Measurements from ENCODE around the gene CDH4. TPM values are rescaled to one million over a fixed set of nuclear protein-coding genes. Genes with fewer than 3 reads are reported as not detected.

CDH4 gene
- total RNA-seq, 2 experiments from 2014 or later: 0.10 to 0.15 TPM

DNA sequence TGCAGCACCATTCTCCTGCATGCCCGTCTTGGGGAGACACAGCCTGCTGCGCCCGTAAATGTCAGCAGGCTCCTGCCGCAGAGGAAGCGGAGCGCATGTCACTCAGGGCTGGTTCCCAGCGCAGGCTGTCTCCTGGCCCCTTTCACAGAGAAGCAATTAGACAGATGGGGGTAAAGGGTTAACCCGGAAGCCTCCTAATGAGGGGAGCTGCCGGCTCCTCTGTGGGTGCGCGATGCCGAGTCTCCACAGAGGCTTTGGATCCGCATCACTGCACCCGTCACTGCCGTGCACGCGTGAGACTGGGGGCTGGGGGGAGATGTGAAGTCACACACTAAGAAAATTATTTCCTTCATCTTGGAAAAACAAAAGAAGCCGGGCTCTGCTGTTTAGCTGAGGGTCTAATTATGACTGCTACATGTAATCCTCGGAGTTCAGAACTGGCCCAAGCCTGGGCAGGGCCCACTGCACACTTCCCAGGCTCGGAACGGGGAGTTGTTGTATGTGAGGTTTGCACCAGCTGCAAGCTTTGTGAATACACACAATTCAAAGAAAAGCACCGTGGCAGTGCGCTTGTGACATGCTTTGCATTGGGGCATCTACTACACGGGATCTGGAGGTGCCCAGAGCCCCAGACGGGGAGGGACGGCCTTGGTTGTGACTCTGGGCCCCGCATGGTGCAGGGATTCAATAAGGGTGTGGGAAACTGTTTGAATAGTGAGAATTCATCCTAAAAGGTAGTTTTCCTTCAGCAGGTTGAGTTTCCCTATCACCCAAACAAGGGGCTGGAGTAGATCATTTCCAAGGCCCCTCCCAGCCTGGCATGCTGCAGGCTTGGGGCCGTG is 482.1 kb downstream of the CDH4 start:
- H3K36me3 Mint-ChIP-seq (ENCODE audit: low read depth): no peaks in the 10 kb centered on the region
- no peaks in the 10 kb centered on the region for H3K9me3 Mint-ChIP-seq
- intact Hi-C loops (cut with micrococcal nuclease): no loop called here
- no peak overlapping the region for H3K27ac Mint-ChIP-seq
- H3K4me3 Mint-ChIP-seq: no peak overlapping the region
- CTCF ChIA-PET: no interaction called here
- peaks cover 5% of the 10 kb centered on the region for H3K27me3 Mint-ChIP-seq (ENCODE audit: low read depth)
- DNase-seq: no peak
- no peaks in the 10 kb centered on the region for H3K4me1 Mint-ChIP-seq (ENCODE audit: low read depth)

DNA sequence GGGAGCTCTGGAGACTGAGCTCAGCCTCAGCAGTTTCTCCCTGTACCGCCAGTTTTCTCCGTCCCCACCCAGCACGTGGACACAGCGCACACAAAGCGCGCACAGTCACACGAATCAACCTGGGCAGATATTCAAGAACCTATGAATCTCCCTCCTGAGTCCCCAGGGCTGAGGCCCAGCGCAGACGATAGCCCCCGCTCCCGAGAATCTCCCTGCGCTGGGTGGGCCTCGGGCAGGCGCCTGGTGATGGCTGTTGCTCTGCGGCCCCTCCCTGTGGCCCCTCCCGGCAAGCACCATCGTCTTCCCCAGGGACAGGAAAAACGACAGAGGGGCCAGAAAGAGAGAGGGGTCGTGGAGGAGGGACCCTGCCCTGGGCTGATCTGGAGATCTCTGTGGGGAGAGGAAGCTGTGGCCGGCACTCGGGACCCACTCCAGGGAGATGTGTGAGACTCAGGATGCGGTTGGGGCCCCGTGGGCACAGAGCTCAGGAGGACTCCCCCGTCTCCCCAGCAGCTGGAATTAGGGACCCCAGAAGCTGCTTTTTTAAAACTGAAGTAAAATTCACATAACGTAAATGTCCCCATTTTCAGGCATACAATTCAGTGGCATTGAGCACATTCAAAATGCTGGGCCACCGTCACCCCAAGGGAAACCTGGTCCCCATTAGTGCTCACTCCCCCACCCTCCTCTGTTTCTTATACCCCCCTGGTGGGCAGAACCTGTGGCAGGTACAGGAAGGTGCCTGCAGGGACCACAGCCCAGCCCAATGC is 482.9 kb downstream of the CDH4 start:
- H3K27ac Mint-ChIP-seq: no peak overlapping the region
- no peaks in the 10 kb centered on the region for H3K4me1 Mint-ChIP-seq (ENCODE audit: low read depth)
- CTCF ChIA-PET: no interaction called here
- no peak overlapping the region for H3K4me3 Mint-ChIP-seq
- no peaks in the 10 kb centered on the region for H3K9me3 Mint-ChIP-seq
- intact Hi-C loops (cut with micrococcal nuclease): no loop called here
- peaks cover 5% of the 10 kb centered on the region for H3K27me3 Mint-ChIP-seq (ENCODE audit: low read depth)
- DNase-seq: no peak
- H3K36me3 Mint-ChIP-seq (ENCODE audit: low read depth): no peaks in the 10 kb centered on the region

DNA sequence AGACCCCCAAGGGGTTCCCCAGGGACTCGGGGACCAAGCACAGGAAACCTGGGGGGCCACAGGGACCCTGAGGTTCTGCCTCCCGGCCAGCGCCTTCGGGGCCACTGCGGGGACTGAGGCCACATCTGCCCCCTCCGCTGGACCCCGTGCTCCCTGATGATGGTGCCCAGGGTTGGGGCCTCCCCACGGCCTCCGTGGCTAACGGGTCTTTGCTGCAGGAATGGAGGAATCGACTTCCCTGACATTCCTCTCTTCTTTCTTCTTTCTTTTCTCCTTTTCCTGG is 483.4 kb downstream of the CDH4 start:
- no peak overlapping the region for H3K27ac Mint-ChIP-seq

DNA sequence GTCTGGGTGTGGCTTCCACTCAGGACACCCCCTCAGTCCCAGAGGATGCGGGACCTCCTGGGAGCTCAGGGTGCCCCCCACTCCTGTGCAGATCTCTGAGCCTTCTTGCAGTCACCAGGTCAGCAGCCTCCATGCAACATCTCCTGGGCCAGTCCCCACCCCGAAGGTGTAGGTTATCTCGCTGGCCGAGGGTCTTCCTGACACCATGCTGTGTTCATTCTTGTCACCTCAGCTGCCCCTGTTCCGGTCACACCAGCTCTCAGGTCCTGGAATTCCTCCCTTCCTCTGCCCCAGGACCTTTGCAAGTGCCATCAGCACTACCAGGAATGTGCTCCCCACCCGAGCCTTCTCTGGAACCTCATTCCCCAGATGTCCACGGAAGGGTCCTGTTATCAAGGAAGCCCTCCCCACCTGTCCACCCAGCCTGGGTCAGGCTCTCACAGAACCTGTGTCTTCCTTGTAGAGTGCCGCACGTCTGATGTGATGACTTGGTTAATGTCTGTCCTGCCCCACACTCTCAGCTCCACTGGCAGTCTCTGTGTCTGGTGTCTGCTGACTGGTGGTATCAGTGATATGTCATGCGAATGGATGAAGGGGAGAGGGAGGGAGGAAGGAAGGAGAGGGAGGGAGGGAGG is 484.1 kb downstream of the CDH4 start:
- Mint-ChIP-seq H3K9me3 (no peaks in the 10 kb centered on the region), H3K36me3 (ENCODE audit: low read depth) (no peaks in the 10 kb centered on the region), H3K4me1 (ENCODE audit: low read depth) (no peaks in the 10 kb centered on the region), H3K27me3 (ENCODE audit: low read depth) (peaks cover 5% of the 10 kb centered on the region), H3K4me3 (no peak overlapping the region), H3K27ac (no peak overlapping the region)
- no peak for DNase-seq
- CTCF ChIA-PET: no interaction called here
- intact Hi-C loops (cut with micrococcal nuclease): no loop called here

More for the DNA sequence above, 483.4 kb downstream of the CDH4 start:
- no peak overlapping the region for H3K4me3 Mint-ChIP-seq
- peaks cover 5% of the 10 kb centered on the region for H3K27me3 Mint-ChIP-seq (ENCODE audit: low read depth)
- no peaks in the 10 kb centered on the region for H3K9me3 Mint-ChIP-seq
- intact Hi-C loops (cut with micrococcal nuclease): no loop called here
- no peak for DNase-seq
- no peaks in the 10 kb centered on the region for H3K36me3 Mint-ChIP-seq (ENCODE audit: low read depth)
- CTCF ChIA-PET: no interaction called here
- H3K4me1 Mint-ChIP-seq (ENCODE audit: low read depth): no peaks in the 10 kb centered on the region

- Mint-ChIP-seq H3K9me3 (no peaks in the 10 kb centered on the region), H3K4me3 (no peak overlapping the region), H3K27ac (no peak overlapping the region), H3K4me1 (ENCODE audit: low read depth) (no peaks in the 10 kb centered on the region), H3K27me3 (ENCODE audit: low read depth) (peaks cover 5% of the 10 kb centered on the region), H3K36me3 (ENCODE audit: low read depth) (no peaks in the 10 kb centered on the region)
- CTCF ChIA-PET: no interaction called here
- no peak for DNase-seq
- intact Hi-C loops (cut with micrococcal nuclease): no loop called here
These were observed 484.8 kb downstream of the CDH4 start for GRCh38 chr20:61736751-61737310.

- Mint-ChIP-seq H3K9me3 (no peaks in the 10 kb centered on the region), H3K4me1 (ENCODE audit: low read depth) (no peaks in the 10 kb centered on the region), H3K27ac (no peak overlapping the region), H3K4me3 (no peak overlapping the region), H3K36me3 (ENCODE audit: low read depth) (no peaks in the 10 kb centered on the region), H3K27me3 (ENCODE audit: low read depth) (peaks cover 5% of the 10 kb centered on the region)
- DNase-seq: no peak
- intact Hi-C loops (cut with micrococcal nuclease): no loop called here
- CTCF ChIA-PET: no interaction called here
These were observed 485.3 kb downstream of the CDH4 start for GRCh38 chr20:61737346-61737745.

DNA sequence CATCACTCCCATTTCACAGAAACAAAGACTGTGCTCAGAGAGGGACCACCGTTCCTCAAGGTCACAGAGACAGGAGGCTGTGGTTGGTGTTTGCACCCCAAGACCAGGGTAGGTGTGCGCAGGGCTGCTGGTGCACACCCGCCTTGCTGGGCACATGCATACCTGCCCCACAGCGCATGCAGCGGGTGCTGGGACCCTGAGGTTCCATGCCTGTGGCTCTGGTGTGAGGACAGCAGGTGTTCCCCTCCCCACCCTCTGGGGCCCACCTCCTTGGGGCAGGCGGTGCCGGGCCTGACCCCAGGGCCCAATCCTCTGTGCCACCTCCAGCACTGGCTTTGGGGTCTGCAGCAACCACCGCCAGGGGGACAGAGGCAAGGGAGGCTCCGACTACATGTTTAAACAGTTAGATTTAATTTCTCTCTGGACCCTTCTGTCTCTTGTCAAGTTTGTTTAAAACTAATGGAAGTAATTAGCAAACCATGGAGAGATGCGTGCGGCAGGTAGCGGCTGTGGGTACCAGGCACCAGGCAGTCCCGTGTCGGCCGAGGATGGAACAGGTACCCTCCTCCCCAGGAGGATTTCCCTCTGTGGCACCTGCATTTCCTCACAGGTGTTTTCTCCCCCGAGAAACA is 485.9 kb downstream of the CDH4 start:
- Mint-ChIP-seq H3K4me3 (no peak overlapping the region), H3K27me3 (ENCODE audit: low read depth) (peaks cover 5% of the 10 kb centered on the region), H3K4me1 (ENCODE audit: low read depth) (no peaks in the 10 kb centered on the region), H3K36me3 (ENCODE audit: low read depth) (no peaks in the 10 kb centered on the region), H3K9me3 (no peaks in the 10 kb centered on the region), H3K27ac (no peak overlapping the region)
- CTCF ChIA-PET: no interaction called here
- intact Hi-C loops (cut with micrococcal nuclease): no loop called here
- no peak for DNase-seq

DNA sequence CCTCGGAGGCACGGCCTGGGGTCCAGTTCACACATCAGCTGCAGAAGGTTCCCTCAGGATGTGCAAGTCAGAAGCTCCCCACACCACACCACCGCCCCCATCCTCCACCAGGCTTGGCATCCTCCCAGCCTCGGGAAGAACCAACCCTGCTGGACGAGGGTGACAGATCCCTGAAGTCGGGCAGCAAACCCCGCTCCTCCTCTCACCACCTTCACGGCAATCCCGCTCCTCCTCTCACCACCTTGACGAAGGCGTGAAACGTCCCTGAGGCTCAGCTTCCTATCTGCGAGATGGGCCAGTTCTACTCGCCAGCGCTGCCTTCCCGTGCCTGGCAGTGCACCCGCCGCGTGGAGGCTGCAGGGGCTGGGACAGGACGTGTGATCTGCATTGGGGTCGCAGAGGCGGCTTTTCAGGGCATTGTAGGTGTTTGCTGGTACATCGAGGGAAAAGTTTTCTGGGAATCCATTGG is 486.6 kb downstream of the CDH4 start:
- CTCF ChIA-PET: no interaction called here
- no peak for DNase-seq
- Mint-ChIP-seq H3K4me3 (no peak overlapping the region), H3K27me3 (ENCODE audit: low read depth) (peaks cover 5% of the 10 kb centered on the region), H3K9me3 (no peaks in the 10 kb centered on the region), H3K27ac (no peak overlapping the region), H3K36me3 (ENCODE audit: low read depth) (no peaks in the 10 kb centered on the region), H3K4me1 (ENCODE audit: low read depth) (no peaks in the 10 kb centered on the region)
- intact Hi-C loops (cut with micrococcal nuclease): no loop called here

DNA sequence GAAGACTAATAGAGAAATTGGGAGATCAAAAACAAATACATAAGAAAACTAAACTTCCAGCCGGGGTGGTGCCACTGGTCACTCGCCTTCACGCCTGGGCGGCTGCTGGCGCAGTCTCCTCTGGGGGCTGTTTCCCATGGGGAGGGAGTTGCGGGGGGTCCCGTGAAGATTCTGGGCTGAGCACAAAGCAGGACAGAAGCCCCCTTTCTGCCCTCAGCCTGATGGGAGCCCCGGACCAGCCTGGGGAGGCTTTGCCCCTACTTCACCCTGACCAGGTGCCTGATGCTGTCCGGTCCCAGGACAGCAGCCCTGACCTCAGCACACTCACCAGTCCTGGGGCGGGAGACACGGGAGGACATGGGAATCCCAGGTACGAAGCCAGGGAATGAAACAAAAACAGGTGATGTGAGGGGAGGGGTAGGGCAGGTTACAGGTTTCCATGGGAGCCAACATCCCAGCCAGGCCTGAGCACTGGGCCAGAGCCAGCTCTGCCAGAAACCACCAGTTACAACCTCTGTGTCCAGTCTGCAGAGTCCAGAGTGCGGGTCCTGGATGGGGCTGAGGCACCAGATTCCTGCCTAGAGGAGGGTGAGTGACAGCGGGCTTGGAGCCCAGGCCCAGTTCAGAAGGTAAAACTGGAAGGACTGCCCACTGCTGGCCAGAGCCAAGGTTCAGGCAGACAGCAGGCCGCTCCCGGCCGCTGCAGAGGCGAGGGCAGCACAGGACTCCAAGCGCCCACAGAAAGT is 487.2 kb downstream of the CDH4 start:
- Mint-ChIP-seq H3K27ac (no peak overlapping the region), H3K4me1 (ENCODE audit: low read depth) (no peaks in the 10 kb centered on the region), H3K9me3 (no peaks in the 10 kb centered on the region), H3K27me3 (ENCODE audit: low read depth) (peaks cover 4% of the 10 kb centered on the region), H3K36me3 (ENCODE audit: low read depth) (no peaks in the 10 kb centered on the region), H3K4me3 (no peak overlapping the region)
- DNase-seq: no peak
- intact Hi-C loops (cut with micrococcal nuclease): no loop called here
- CTCF ChIA-PET: no interaction called here

DNA sequence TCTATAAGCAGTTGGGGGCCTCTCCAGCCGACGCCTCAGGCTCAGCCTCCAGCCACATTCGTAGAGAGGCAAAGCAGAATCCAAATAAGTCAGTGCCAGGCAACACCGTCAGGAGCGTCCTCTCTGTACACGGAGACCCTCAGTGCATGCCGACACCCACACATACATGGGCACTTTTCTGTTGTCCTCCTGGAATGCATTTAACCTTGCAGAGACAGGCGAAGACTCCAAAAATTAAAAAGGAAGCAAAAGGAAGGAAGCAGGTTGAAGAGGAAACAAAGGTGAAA is 487.7 kb downstream of the CDH4 start:
- DNase-seq: no peak
- H3K9me3 Mint-ChIP-seq: no peaks in the 10 kb centered on the region
- no peaks in the 10 kb centered on the region for H3K36me3 Mint-ChIP-seq (ENCODE audit: low read depth)
- H3K27me3 Mint-ChIP-seq (ENCODE audit: low read depth): peaks cover 4% of the 10 kb centered on the region
- H3K4me1 Mint-ChIP-seq (ENCODE audit: low read depth): no peaks in the 10 kb centered on the region
- no peak overlapping the region for H3K4me3 Mint-ChIP-seq
- intact Hi-C loops (cut with micrococcal nuclease): no loop called here
- H3K27ac Mint-ChIP-seq: no peak overlapping the region
- CTCF ChIA-PET: interaction anchor here (0.6 kb wide), 1 partner anchor 160 kb away, joined by 4 read pairs; no protein-coding TSS in a partner anchor

DNA sequence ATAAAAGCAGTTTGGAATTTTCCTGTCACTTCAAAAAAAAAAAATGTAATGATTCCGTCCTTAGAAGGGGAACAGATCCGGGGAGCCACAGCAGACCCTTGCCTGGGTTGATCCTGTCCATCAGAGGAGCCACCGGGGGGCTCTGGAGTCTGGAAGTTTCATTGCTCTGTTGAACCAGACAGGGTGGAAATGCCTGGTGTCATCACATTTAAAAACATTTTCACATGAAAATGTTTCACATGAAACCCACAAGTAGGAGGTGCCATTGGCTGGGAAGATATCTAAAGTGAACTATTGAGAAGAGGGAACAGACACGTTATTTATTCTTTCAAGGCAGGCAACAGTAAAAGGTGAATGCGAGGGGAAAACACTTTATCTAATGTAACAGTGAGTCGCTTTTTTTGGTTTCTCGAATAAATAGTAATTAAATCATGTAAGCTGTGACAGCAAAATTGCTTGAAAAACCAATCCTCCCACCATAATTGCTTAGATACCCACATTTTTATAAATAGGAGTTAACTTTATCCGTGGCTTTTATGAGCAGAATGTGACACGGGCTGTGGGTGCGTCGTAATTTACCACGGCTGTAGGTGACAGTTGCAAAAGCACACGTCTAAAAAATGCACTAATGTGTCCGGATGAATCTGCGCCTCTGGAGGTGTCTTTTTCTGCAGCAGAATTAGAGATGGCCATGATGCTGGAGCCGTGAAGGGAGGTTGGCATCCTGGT is 490.2 kb downstream of the CDH4 start:
- intact Hi-C loops (cut with micrococcal nuclease): no loop called here
- Mint-ChIP-seq H3K36me3 (ENCODE audit: low read depth) (no peaks in the 10 kb centered on the region), H3K9me3 (no peaks in the 10 kb centered on the region), H3K4me1 (ENCODE audit: low read depth) (no peaks in the 10 kb centered on the region), H3K4me3 (no peak overlapping the region), H3K27ac (no peak overlapping the region), H3K27me3 (ENCODE audit: low read depth) (peaks cover 2% of the 10 kb centered on the region)
- CTCF ChIA-PET: no interaction called here
- DNase-seq: no peak
